SK-N-MC (cell line): ENCODE data around the gene NPIPA3.
"Not testable (repeated sequence)": the region's sequence is repeated elsewhere in the genome, so short reads cannot be mapped to it uniquely, and the experiment has no call there.

Source experiments
- DNase-seq: peaks from one replicate; pipeline ENCODE4 v3.0.0-alpha.2; 2011; ENCODE audit warnings: low read depth, low spot score
- H3K27ac ChIP-seq: fragments of 200-600 bp; sonication (generic); 2 replicates; pipeline ENCODE4 v1.5.1; 2016; ENCODE audit warnings: mixed run types
- H3K36me3 ChIP-seq: fragments of 200-600 bp; sonication (generic); 2 replicates; pipeline ENCODE4 v1.6.1; 2017; ENCODE audit warnings: antibody characterized with exemption, low read length, mixed read lengths; ENCODE audit not compliant: insufficient read depth
- H3K4me3 ChIP-seq: fragments of 200-600 bp; sonication (generic); 2 replicates; pipeline ENCODE4 v1.5.1; 2016
- H3K9ac ChIP-seq: fragments of 200-600 bp; sonication (generic); 2 replicates; pipeline ENCODE4 v1.8.0; 2017; ENCODE audit warnings: mixed run types, mixed read lengths; ENCODE audit not compliant: insufficient read length
- H3K9me3 ChIP-seq: fragments of 200-600 bp; sonication (generic); 2 replicates; pipeline ENCODE4 v1.6.1; 2017; ENCODE audit warnings: low read depth, mild to moderate bottlenecking, antibody characterized with exemption, low read length, moderate library complexity, mixed read lengths
- EZH2 ChIP-seq: fragments of 200-600 bp; sonication (generic); IDR thresholded peaks from one replicate; pipeline ENCODE4 v1.6.1; 2017; ENCODE audit warnings: antibody characterized with exemption
- FOXP2 ChIP-seq: optimal IDR thresholded peaks from 2 replicates; pipeline ENCODE3; 2011; ENCODE audit warnings: mild to moderate bottlenecking, moderate library complexity; ENCODE audit not compliant: insufficient read depth; ENCODE audit errors: extremely low read length, control extremely low read depth
- POLR2AphosphoS5 ChIP-seq: IDR thresholded peaks from 2 replicates; pipeline ENCODE4 v1.6.1; 2012; ENCODE audit warnings: mild to moderate bottlenecking, low read depth, low read length, borderline replicate concordance

Gene NPIPA3

GRCh38 chr16:14703156-14704011 is at the start of gene NPIPA3:
TSS of gene NPIPA3 (plus strand) at chr16:14703411. CDS start at chr16:14708944, 5,533 bp downstream.
- not testable (repeated sequence) for H3K36me3 ChIP-seq, H3K9me3 ChIP-seq, DNase-seq, H3K4me3 ChIP-seq, H3K27ac ChIP-seq, H3K9ac ChIP-seq

GRCh38 chr16:14658063-14658462 is 45.1 kb upstream of the NPIPA3 start:
- no peak overlapping the region for H3K27ac ChIP-seq
- H3K4me3 ChIP-seq, result no peak overlapping the region
- H3K9ac ChIP-seq, result no peak overlapping the region
- no peak for DNase-seq
- peaks cover 46% of the 10 kb centered on the region for H3K36me3 ChIP-seq
- no peaks in the 10 kb centered on the region for H3K9me3 ChIP-seq
- no peak for TF ChIP-seq POLR2AphosphoS5
- TF ChIP-seq EZH2, result no peak
- no peak for TF ChIP-seq FOXP2

GRCh38 chr16:14667347-14668266 is 35.6 kb upstream of the NPIPA3 start:
- Histone ChIP-seq H3K27ac (no peak overlapping the region), H3K36me3 (peaks cover 51% of the 10 kb centered on the region), H3K9me3 (no peaks in the 10 kb centered on the region), H3K9ac (no peak overlapping the region), H3K4me3 (no peak overlapping the region)
- DNase-seq, result no peak
- TF ChIP-seq FOXP2 (no peak), EZH2 (no peak), POLR2AphosphoS5 (no peak)

- no peak overlapping the region for H3K27ac ChIP-seq
- no peak for DNase-seq
- no peak overlapping the region for H3K9ac ChIP-seq
- H3K9me3 ChIP-seq, result no peaks in the 10 kb centered on the region
- no peak overlapping the region for H3K4me3 ChIP-seq
- TF ChIP-seq EZH2 (no peak), FOXP2 (no peak), POLR2AphosphoS5 (no peak)
- peaks cover 46% of the 10 kb centered on the region for H3K36me3 ChIP-seq
Measured at GRCh38 chr16:14668556-14669223, 34.5 kb upstream of the NPIPA3 start.

GRCh38 chr16:14669776-14670175 is 33.4 kb upstream of the NPIPA3 start:
- Histone ChIP-seq H3K9ac (no peak overlapping the region), H3K9me3 (no peaks in the 10 kb centered on the region), H3K4me3 (no peak overlapping the region), H3K36me3 (peaks cover 35% of the 10 kb centered on the region), H3K27ac (no peak overlapping the region)
- TF ChIP-seq EZH2, result no peak
- no peak for TF ChIP-seq FOXP2
- TF ChIP-seq POLR2AphosphoS5, result no peak
- no peak for DNase-seq

GRCh38 chr16:14672403-14672971 is 30.7 kb upstream of the NPIPA3 start:
- Histone ChIP-seq H3K9me3 (no peaks in the 10 kb centered on the region), H3K36me3 (peaks cover 11% of the 10 kb centered on the region), H3K27ac (no peak overlapping the region), H3K4me3 (no peak overlapping the region), H3K9ac (no peak overlapping the region)
- DNase-seq, result no peak
- TF ChIP-seq EZH2, result no peak
- TF ChIP-seq POLR2AphosphoS5, result no peak
- TF ChIP-seq FOXP2, result no peak

GRCh38 chr16:14676633-14677032 is 26.6 kb upstream of the NPIPA3 start:
- Histone ChIP-seq H3K4me3 (no peak overlapping the region), H3K9ac (no peak overlapping the region), H3K36me3 (no peaks in the 10 kb centered on the region), H3K27ac (no peak overlapping the region), H3K9me3 (no peaks in the 10 kb centered on the region)
- TF ChIP-seq EZH2, result no peak
- no peak for TF ChIP-seq POLR2AphosphoS5
- TF ChIP-seq FOXP2, result no peak
- no peak for DNase-seq

GRCh38 chr16:14677627-14678026 is 25.6 kb upstream of the NPIPA3 start:
- no peaks in the 10 kb centered on the region for H3K36me3 ChIP-seq
- H3K9me3 ChIP-seq, result no peaks in the 10 kb centered on the region
- no peak for DNase-seq

More at GRCh38 chr16:14677627-14678026, 25.6 kb upstream of the NPIPA3 start:
- no peak for TF ChIP-seq FOXP2
- TF ChIP-seq POLR2AphosphoS5, result no peak
- TF ChIP-seq EZH2, result no peak
- Histone ChIP-seq H3K27ac (no peak overlapping the region), H3K9ac (no peak overlapping the region), H3K4me3 (no peak overlapping the region)
